ENCODE results near the gene MARCHF10.

DNA sequence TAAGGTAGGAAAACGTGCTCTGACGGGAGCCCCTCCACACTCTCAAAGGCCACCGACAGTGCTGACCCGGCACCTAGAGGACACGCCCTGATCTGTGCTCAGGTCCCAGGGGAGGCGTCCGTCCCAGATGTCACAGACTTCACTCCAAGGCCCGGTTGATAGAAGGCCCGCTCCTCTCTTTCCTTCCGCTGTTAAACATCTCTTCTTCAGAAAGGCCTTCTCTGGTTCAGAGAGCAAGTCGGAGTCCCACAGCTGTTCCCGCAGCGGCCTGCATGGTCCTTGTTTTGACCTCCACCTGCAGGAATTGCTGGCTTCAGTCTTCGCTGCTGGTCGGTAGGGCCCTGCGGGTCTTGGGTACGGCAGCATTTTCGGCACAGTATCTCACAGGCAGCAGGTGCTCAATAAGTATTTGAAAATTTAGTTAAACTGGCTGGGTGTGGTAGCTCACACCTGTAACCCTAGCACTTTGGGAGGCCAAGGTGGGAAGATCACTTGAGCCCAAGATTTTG lies 92.2 kb downstream of the MARCHF10 start:
- TF ChIP-seq POLR2A (IDR thresholded peaks at IDR 0.05) = no peak
- TF ChIP-seq, protein P1, sequence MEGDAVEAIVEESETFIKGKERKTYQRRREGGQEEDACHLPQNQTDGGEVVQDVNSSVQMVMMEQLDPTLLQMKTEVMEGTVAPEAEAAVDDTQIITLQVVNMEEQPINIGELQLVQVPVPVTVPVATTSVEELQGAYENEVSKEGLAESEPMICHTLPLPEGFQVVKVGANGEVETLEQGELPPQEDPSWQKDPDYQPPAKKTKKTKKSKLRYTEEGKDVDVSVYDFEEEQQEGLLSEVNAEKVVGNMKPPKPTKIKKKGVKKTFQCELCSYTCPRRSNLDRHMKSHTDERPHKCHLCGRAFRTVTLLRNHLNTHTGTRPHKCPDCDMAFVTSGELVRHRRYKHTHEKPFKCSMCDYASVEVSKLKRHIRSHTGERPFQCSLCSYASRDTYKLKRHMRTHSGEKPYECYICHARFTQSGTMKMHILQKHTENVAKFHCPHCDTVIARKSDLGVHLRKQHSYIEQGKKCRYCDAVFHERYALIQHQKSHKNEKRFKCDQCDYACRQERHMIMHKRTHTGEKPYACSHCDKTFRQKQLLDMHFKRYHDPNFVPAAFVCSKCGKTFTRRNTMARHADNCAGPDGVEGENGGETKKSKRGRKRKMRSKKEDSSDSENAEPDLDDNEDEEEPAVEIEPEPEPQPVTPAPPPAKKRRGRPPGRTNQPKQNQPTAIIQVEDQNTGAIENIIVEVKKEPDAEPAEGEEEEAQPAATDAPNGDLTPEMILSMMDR (IDR thresholded peaks at IDR 0.05) = no peak
